NCI-H146 (cell line): ENCODE data around the gene ADARB1.

ENCODE experiments used
- DNase-seq: peaks from one replicate; lab custom pipeline; 2025; lab: John Stamatoyannopoulos, UW

ADARB1 gene

GRCh38 chr21:45253633-45254459, 179.5 kb downstream of the ADARB1 start:
- DNase-seq: no peak

GRCh38 chr21:45254460-45254930, 180.1 kb downstream of the ADARB1 start:
- DNase-seq: no peak

GRCh38 chr21:45255381-45256020, 181.1 kb downstream of the ADARB1 start:
- peak; percentile 61 for DNase-seq

- DNase-seq: no peak
Observed at GRCh38 chr21:45256021-45256911, 181.9 kb downstream of the ADARB1 start.

- DNase-seq: no peak
Observed at GRCh38 chr21:45256912-45257672, 182.7 kb downstream of the ADARB1 start.

- DNase-seq: no peak
Observed at GRCh38 chr21:45257673-45258341, 183.4 kb downstream of the ADARB1 start.

GRCh38 chr21:45258466-45258865, 184.1 kb downstream of the ADARB1 start:
- DNase-seq: peak; percentile 32

- DNase-seq: no peak
Observed at GRCh38 chr21:45259206-45259840, 184.9 kb downstream of the ADARB1 start.

- DNase-seq: no peak
Observed at GRCh38 chr21:45260191-45260825, 185.9 kb downstream of the ADARB1 start.

GRCh38 chr21:45261093-45261492, 186.7 kb downstream of the ADARB1 start:
- DNase-seq: no peak

- no peak for DNase-seq
Observed at GRCh38 chr21:45262041-45262581, 187.7 kb downstream of the ADARB1 start.

- DNase-seq: no peak
Observed at GRCh38 chr21:45262616-45263015, 188.2 kb downstream of the ADARB1 start.

- DNase-seq: no peak
Observed at GRCh38 chr21:45263534-45263933, 189.2 kb downstream of the ADARB1 start.

GRCh38 chr21:45264146-45264911, 189.9 kb downstream of the ADARB1 start:
- DNase-seq: no peak

GRCh38 chr21:45264912-45265515, 190.6 kb downstream of the ADARB1 start:
- no peak for DNase-seq

- no peak for DNase-seq
Observed at GRCh38 chr21:45265721-45266517, 191.5 kb downstream of the ADARB1 start.

GRCh38 chr21:45266518-45267389, 192.4 kb downstream of the ADARB1 start:
- no peak for DNase-seq
